Measurements from ENCODE around the gene TDP1.

The TDP1 gene

DNA sequence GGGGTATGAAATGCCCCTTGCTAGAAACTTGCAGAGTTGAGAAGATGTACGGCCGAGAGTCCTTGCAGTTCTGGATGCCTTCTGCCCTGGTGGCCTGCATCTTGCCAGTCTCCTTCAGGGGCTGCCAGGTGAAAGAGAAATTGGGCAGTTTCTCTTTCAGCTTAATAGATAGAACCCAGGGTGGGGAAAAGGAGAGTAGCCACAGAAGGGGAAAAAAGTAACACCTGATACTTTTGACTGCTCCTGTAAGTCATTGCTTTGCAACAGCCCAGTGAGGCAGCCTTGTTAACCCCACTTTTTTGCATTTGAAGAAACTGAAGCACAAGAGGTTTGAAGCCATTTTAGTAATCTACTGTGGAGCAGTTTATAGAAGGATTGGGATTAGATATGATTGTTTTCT, 27.6 kb downstream of the TDP1 start:
- TF ChIP-seq, protein P1, sequence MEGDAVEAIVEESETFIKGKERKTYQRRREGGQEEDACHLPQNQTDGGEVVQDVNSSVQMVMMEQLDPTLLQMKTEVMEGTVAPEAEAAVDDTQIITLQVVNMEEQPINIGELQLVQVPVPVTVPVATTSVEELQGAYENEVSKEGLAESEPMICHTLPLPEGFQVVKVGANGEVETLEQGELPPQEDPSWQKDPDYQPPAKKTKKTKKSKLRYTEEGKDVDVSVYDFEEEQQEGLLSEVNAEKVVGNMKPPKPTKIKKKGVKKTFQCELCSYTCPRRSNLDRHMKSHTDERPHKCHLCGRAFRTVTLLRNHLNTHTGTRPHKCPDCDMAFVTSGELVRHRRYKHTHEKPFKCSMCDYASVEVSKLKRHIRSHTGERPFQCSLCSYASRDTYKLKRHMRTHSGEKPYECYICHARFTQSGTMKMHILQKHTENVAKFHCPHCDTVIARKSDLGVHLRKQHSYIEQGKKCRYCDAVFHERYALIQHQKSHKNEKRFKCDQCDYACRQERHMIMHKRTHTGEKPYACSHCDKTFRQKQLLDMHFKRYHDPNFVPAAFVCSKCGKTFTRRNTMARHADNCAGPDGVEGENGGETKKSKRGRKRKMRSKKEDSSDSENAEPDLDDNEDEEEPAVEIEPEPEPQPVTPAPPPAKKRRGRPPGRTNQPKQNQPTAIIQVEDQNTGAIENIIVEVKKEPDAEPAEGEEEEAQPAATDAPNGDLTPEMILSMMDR (IDR thresholded peaks at IDR 0.05; ENCODE audit: low read depth, low read length, missing control alignments) = no peak
- no peak for DNase-seq (ENCODE audit: low read depth)
- H3K4me3 ChIP-seq (ENCODE audit: low read depth, low read length) = no peak overlapping the region
- in situ Hi-C loops (cut with HindIII; ENCODE audit: low sequenced_read_pairs) = no loop called here

DNA sequence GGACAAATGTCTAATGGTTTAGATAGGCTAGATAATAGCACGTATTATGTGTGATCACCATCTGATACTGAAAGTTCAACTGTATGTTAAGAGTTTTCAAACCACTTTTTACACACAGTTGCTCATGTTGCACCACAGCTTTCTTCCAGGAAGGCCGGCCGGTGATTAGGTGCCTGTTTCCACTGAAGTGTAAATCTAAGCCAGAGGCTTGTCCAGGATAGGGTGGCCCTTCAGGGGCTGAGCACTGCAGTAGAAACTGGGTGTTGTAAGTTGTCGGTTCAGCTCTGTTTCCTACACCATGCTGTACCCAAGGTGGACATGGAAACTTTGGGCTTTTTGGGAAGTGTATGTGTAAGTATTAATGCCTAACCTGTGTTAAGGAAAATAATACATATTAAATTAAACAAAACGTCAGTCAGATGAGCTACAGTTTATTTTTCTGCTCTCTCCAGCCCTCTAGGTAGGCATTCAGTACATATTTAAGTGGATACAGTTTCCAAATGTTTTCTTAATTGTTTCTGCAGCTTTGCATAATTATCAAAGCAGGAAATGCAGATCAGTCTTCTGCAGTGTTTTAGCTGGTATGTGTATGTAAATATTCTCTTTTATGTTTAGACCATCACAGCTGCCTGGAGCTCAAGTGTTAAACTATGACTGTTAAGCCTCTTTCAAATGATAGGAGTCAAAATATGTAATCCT, 30.9 kb downstream of the TDP1 start:
- H3K4me3 ChIP-seq (ENCODE audit: low read depth, low read length) = no peak overlapping the region
- TF ChIP-seq, protein P1 (IDR thresholded peaks at IDR 0.05; ENCODE audit: low read depth, low read length, missing control alignments) = no peak
- in situ Hi-C loops (cut with HindIII; ENCODE audit: low sequenced_read_pairs) = no loop called here
- no peak for DNase-seq (ENCODE audit: low read depth)

DNA sequence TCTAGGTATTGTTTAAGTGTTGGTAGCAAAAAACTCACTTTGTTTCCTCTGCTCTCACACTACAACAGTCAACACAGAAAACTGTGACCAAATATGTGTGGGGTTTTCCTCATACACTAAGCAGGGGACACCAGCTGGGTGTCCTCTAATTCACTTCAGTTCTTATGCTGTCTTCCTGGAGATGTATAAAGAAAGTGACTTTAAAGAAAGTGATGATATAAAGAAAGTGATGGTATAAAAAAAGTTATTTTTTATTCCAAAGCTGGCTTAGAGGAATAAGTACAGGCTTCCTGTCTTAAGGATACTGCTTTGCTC, 31.4 kb downstream of the TDP1 start:
- in situ Hi-C loops (cut with HindIII; ENCODE audit: low sequenced_read_pairs) = no loop called here
- no peak for DNase-seq (ENCODE audit: low read depth)
- TF ChIP-seq, protein P1 (IDR thresholded peaks at IDR 0.05; ENCODE audit: low read depth, low read length, missing control alignments) = no peak

GRCh38 chr14:89988787-89989186, 33.1 kb downstream of the TDP1 start:
- TF ChIP-seq, protein P1 (IDR thresholded peaks at IDR 0.05; ENCODE audit: low read depth, low read length, missing control alignments) = no peak

More for the DNA sequence above, 31.4 kb downstream of the TDP1 start:
- no peak overlapping the region for H3K4me3 ChIP-seq (ENCODE audit: low read depth, low read length)

GRCh38 chr14:89990218-89990617, 34.5 kb downstream of the TDP1 start:
- TF ChIP-seq, protein P1 (IDR thresholded peaks at IDR 0.05; ENCODE audit: low read depth, low read length, missing control alignments) = no peak
- in situ Hi-C loops (cut with HindIII; ENCODE audit: low sequenced_read_pairs) = no loop called here
- no peak overlapping the region for H3K4me3 ChIP-seq (ENCODE audit: low read depth, low read length)
- DNase-seq (ENCODE audit: low read depth) = no peak

More at GRCh38 chr14:89988787-89989186, 33.1 kb downstream of the TDP1 start:
- no peak for DNase-seq (ENCODE audit: low read depth)
- no peak overlapping the region for H3K4me3 ChIP-seq (ENCODE audit: low read depth, low read length)
- in situ Hi-C loops (cut with HindIII; ENCODE audit: low sequenced_read_pairs) = no loop called here

GRCh38 chr14:89990623-89991275, 35.0 kb downstream of the TDP1 start:
- H3K4me3 ChIP-seq (ENCODE audit: low read depth, low read length) = no peak overlapping the region
- TF ChIP-seq, protein P1 (IDR thresholded peaks at IDR 0.05; ENCODE audit: low read depth, low read length, missing control alignments) = no peak
- in situ Hi-C loops (cut with HindIII; ENCODE audit: low sequenced_read_pairs) = no loop called here
- no peak for DNase-seq (ENCODE audit: low read depth)

Data from astrocyte of the cerebellum (primary cell).